ENCODE data around the gene CCDC102A.
"Not testable (repeated sequence)": the region's sequence is repeated elsewhere in the genome, so short reads cannot be mapped to it uniquely, and the experiment has no call there.

CCDC102A gene

GRCh38 chr16:57566436-57566835, 30.1 kb upstream of the CCDC102A start:
- no peak for DNase-seq (ENCODE audit: low read depth in 1 of 2, low spot score in 1 of 2)

GRCh38 chr16:57565461-57565860, 29.1 kb upstream of the CCDC102A start:
- DNase-seq (ENCODE audit: low read depth in 1 of 2, low spot score in 1 of 2), result no peak

- DNase-seq (ENCODE audit: low read depth in 1 of 2, low spot score in 1 of 2), result no peak
Observed at GRCh38 chr16:57564571-57565270, 28.4 kb upstream of the CCDC102A start.

GRCh38 chr16:57563761-57564160, 27.4 kb upstream of the CCDC102A start:
- no peak for DNase-seq (ENCODE audit: low read depth in 1 of 2, low spot score in 1 of 2)

GRCh38 chr16:57563487-57563750, 27.0 kb upstream of the CCDC102A start:
- no peak for DNase-seq (ENCODE audit: low read depth in 1 of 2, low spot score in 1 of 2)

- DNase-seq (ENCODE audit: low read depth in 1 of 2, low spot score in 1 of 2), result no peak
Observed at GRCh38 chr16:57562669-57563486, 26.5 kb upstream of the CCDC102A start.

GRCh38 chr16:57562066-57562465, 25.7 kb upstream of the CCDC102A start:
- no peak for DNase-seq (ENCODE audit: low read depth in 1 of 2, low spot score in 1 of 2)

GRCh38 chr16:57559072-57559790, 22.9 kb upstream of the CCDC102A start:
- DNase-seq (ENCODE audit: low read depth in 1 of 2, low spot score in 1 of 2), result no peak

GRCh38 chr16:57556941-57557541, 20.7 kb upstream of the CCDC102A start:
- no peak for DNase-seq (ENCODE audit: low read depth in 1 of 2, low spot score in 1 of 2)

- DNase-seq (ENCODE audit: low read depth in 1 of 2, low spot score in 1 of 2), result no peak
Observed at GRCh38 chr16:57555831-57556230, 19.5 kb upstream of the CCDC102A start.

GRCh38 chr16:57551057-57551456, 14.7 kb upstream of the CCDC102A start:
- DNase-seq (ENCODE audit: low read depth in 1 of 2, low spot score in 1 of 2), result no peak

GRCh38 chr16:57549730-57550129, 13.4 kb upstream of the CCDC102A start:
- DNase-seq (ENCODE audit: low read depth in 1 of 2, low spot score in 1 of 2), result no peak

- no peak for DNase-seq (ENCODE audit: low read depth in 1 of 2, low spot score in 1 of 2)
Observed at GRCh38 chr16:57548408-57548807, 12.0 kb upstream of the CCDC102A start.

GRCh38 chr16:57547524-57547923, 11.2 kb upstream of the CCDC102A start:
- DNase-seq (ENCODE audit: low read depth in 1 of 2, low spot score in 1 of 2), result not testable (repeated sequence)

GRCh38 chr16:57544124-57544653, 7.8 kb upstream of the CCDC102A start:
- no peak for DNase-seq (ENCODE audit: low read depth in 1 of 2, low spot score in 1 of 2)

GRCh38 chr16:57541754-57542435, 5.5 kb upstream of the CCDC102A start:
- DNase-seq (ENCODE audit: low read depth in 1 of 2, low spot score in 1 of 2), result no peak

- no peak for DNase-seq (ENCODE audit: low read depth in 1 of 2, low spot score in 1 of 2)
Observed at GRCh38 chr16:57540906-57541753, 4.8 kb upstream of the CCDC102A start.

- no peak for DNase-seq (ENCODE audit: low read depth in 1 of 2, low spot score in 1 of 2)
Observed at GRCh38 chr16:57540387-57540786, 4.0 kb upstream of the CCDC102A start.

- no peak for DNase-seq (ENCODE audit: low read depth in 1 of 2, low spot score in 1 of 2)
Observed at GRCh38 chr16:57539072-57539796, 2.9 kb upstream of the CCDC102A start.
